ENCODE measurements around the gene LTBP1. TPM values are rescaled to one million over a fixed set of nuclear protein-coding genes. Genes with fewer than 3 reads are reported as not detected.
A peak's percentile ranks its signal among the peaks of the same experiment; 100 is the strongest.

LTBP1 gene
- total RNA-seq, 2 donors from 2014 or later: 25.9 to 99.8 TPM

DNA sequence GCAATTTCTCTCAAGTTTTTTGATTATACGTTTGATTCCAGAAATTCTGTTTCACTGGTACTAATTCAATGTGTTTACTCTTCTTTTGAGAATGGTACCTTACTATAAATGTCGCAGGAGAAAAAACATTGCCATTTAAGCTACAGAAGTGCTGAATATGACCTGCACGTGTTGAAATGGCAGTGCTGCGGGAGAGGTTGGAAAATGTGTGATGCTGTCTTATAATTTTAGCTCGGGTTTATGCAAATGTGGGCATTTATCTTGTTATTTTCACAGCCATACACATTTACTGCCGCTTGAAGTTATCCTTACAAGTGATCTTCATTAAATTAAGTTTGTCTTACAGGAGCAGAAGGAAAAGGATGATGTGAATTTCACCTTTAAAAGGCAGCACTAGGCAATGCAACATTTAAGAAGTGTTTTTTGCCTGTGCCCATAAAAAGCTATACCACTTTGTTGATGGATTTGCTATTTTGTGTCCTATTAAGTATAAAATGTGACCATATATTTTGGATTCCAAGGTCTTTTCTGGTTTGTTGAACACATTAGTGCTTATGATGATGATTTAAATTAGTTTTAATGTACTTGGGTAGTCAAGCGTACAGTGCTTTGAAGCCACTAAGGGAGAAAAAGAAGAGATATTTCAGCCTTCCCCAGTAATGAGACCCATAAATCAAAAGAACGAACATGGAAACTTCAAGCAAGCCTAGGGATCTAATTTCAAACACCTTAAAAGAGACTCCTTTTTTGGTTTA is 112.1 kb downstream of the LTBP1 start:
- Histone ChIP-seq H3K27me3 (replicated peaks; ENCODE audit: insufficient read depth) (no peaks in the 10 kb centered on the region), H3K4me3 (no peak overlapping the region), H3K4me1 (replicated peaks) (no peaks in the 10 kb centered on the region), H3K36me3 (no peaks in the 10 kb centered on the region), H3K9me3 (no peaks in the 10 kb centered on the region), H3K27ac (no peak overlapping the region)
- TF ChIP-seq POLR2AphosphoS5 (IDR thresholded peaks at IDR 0.05): no peak
- 70% methylated on average over 8 of the region's 8 CpGs for WGBS
- no peak for DNase-seq (ENCODE audit: low spot score)
- intact Hi-C loops (cut with DNase I): no loop called here

DNA sequence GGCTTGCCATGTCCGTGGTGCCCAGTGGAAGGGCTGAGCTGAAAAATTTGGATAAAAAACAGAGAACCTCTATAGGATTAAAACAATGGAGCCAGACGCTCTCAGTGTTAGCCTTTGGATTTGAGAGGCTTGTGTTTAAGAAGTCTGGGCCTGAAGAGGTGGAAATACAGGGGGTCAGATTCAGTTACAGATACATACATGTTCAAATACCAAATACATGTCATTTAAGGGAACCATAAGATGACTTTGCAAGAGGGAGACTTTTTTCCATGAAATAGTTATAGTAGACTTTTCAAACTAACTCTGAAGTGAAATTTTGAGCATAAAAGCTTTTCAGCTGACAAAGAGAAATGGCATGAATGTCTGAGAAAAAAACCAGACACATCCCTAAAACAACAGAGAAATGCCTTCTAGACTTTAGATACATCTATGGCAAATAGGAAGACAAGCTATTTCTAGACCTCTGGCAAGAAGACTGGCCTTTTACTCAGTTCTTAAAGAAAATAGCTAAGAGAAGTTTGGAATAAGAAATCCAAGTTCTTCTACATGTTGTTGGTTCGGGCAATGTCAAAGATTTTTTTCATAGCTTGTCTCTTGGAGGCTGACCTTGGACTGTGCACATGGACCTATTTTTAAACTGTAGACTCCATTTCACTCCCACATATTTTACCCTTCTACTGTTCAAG is 112.9 kb downstream of the LTBP1 start:
- WGBS: 60% methylated on average over 3 of the region's 3 CpGs

DNA sequence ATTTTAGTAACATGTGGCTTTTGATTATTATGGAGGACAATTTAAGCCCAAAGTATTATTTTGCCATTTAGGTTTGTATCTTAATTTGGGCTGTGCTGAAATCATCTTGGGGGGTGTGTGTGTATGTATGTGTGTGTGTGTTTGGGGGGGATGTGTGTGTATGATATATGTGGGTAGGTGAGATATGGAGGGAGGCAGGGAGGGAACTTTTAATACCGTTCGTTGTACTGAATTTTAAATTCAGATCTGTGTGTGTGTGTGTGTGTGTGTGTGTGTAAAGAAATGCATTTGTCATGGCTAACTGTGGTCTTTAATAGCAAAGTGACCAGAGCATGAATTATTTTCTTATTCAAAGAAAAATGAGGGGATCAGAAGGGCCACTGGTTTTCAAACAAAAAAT is 113.7 kb downstream of the LTBP1 start:
- Histone ChIP-seq H3K27ac (no peak overlapping the region), H3K9me3 (no peaks in the 10 kb centered on the region), H3K4me3 (no peak overlapping the region), H3K27me3 (replicated peaks; ENCODE audit: insufficient read depth) (no peaks in the 10 kb centered on the region), H3K36me3 (no peaks in the 10 kb centered on the region), H3K4me1 (replicated peaks) (no peaks in the 10 kb centered on the region)
- intact Hi-C loops (cut with DNase I): no loop called here
- DNase-seq (ENCODE audit: low spot score): no peak
- TF ChIP-seq POLR2AphosphoS5 (IDR thresholded peaks at IDR 0.05) (no peak), POLR2A (IDR thresholded peaks at IDR 0.05) (no peak)
- TF ChIP-seq, protein P1, sequence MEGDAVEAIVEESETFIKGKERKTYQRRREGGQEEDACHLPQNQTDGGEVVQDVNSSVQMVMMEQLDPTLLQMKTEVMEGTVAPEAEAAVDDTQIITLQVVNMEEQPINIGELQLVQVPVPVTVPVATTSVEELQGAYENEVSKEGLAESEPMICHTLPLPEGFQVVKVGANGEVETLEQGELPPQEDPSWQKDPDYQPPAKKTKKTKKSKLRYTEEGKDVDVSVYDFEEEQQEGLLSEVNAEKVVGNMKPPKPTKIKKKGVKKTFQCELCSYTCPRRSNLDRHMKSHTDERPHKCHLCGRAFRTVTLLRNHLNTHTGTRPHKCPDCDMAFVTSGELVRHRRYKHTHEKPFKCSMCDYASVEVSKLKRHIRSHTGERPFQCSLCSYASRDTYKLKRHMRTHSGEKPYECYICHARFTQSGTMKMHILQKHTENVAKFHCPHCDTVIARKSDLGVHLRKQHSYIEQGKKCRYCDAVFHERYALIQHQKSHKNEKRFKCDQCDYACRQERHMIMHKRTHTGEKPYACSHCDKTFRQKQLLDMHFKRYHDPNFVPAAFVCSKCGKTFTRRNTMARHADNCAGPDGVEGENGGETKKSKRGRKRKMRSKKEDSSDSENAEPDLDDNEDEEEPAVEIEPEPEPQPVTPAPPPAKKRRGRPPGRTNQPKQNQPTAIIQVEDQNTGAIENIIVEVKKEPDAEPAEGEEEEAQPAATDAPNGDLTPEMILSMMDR (IDR thresholded peaks at IDR 0.05): no peak
- 76% methylated on average over 2 of the region's 2 CpGs for WGBS

More for the DNA sequence above, 112.9 kb downstream of the LTBP1 start:
- TF ChIP-seq POLR2A (IDR thresholded peaks at IDR 0.05) (no peak), POLR2AphosphoS5 (IDR thresholded peaks at IDR 0.05) (no peak)
- TF ChIP-seq, protein P1 (IDR thresholded peaks at IDR 0.05): no peak
- H3K4me1 ChIP-seq (replicated peaks): no peaks in the 10 kb centered on the region
- H3K27me3 ChIP-seq (replicated peaks; ENCODE audit: insufficient read depth): no peaks in the 10 kb centered on the region
- no peak overlapping the region for H3K4me3 ChIP-seq
- intact Hi-C loops (cut with DNase I): no loop called here
- no peaks in the 10 kb centered on the region for H3K9me3 ChIP-seq
- DNase-seq (ENCODE audit: low spot score): no peak
- H3K27ac ChIP-seq: no peak overlapping the region
- H3K36me3 ChIP-seq: no peaks in the 10 kb centered on the region

DNA sequence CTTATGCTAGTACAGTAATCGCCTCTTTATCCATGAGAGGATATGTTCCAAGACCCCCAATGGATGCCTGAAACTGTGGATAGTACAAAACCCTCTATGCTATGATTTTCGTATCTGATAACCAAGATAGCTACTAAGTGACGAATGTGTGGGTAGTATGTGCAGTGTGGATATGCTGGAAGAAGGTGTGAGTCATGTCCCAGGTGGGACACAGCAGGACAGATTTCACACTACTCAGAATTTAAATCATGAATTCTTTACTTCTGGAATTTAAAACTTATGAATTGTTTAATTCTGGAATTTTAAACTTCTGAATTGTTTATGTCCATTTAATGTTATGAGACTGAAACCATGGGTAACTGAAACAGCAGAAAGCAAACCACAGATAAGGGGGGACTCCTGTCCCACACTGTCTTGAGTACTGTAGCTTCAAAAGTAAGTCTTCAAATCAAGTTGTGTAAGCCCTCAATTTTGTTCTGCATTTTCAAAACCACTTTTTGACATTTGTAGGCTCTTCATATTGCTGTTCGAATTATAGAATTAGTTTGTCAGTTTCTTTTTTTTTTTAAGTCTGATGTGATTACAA is 116.0 kb downstream of the LTBP1 start:
- WGBS: 82% methylated on average over 4 of the region's 4 CpGs
- intact Hi-C loops (cut with DNase I): no loop called here
- Histone ChIP-seq H3K4me1 (replicated peaks) (no peaks in the 10 kb centered on the region), H3K36me3 (no peaks in the 10 kb centered on the region), H3K27ac (no peak overlapping the region), H3K9me3 (no peaks in the 10 kb centered on the region), H3K27me3 (replicated peaks; ENCODE audit: insufficient read depth) (no peaks in the 10 kb centered on the region), H3K4me3 (no peak overlapping the region)
- TF ChIP-seq POLR2AphosphoS5 (IDR thresholded peaks at IDR 0.05) (no peak), POLR2A (IDR thresholded peaks at IDR 0.05) (no peak)
- TF ChIP-seq, protein P1 (IDR thresholded peaks at IDR 0.05): no peak
- no peak for DNase-seq (ENCODE audit: low spot score)

DNA sequence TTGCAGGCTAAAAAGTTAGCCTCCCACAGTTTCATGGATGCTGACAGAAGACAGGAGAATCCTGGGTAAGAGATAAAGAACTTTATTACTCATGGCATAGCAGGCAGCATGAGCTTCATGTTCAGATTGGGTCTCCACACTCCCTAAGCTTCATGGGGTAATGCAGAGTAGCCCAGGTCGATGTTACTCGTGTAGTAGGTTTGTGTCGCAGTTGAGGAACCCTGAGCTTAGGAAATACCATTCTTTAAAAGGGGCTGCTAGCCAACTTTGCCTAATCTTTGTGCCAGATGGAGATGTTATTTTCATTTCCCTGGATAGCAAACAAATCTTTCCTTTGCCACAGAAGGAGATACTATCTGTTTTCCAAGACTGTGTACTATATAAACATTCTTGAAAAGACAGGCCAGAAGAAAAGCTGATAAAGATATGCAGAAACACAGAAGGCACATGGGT is 117.6 kb downstream of the LTBP1 start:
- 69% methylated on average over 3 of the region's 3 CpGs for WGBS
- DNase-seq (ENCODE audit: low spot score): no peak
- Histone ChIP-seq H3K9me3 (no peaks in the 10 kb centered on the region), H3K4me3 (no peak overlapping the region), H3K27ac (no peak overlapping the region), H3K36me3 (no peaks in the 10 kb centered on the region), H3K27me3 (replicated peaks; ENCODE audit: insufficient read depth) (no peaks in the 10 kb centered on the region), H3K4me1 (replicated peaks) (no peaks in the 10 kb centered on the region)
- TF ChIP-seq POLR2AphosphoS5 (IDR thresholded peaks at IDR 0.05): peak; percentile 33
- no peak for TF ChIP-seq POLR2A (IDR thresholded peaks at IDR 0.05)
- intact Hi-C loops (cut with DNase I): no loop called here
